Prostate gland (tissue), 2 donors: ENCODE results near the gene ARHGAP24. TPM values are rescaled to one million over a fixed set of nuclear protein-coding genes. Genes with fewer than 3 reads are reported as not detected.

Experiments used
- DNase-seq: peaks from one replicate; pipeline ENCODE4 v3.0.0-alpha.2; 2019; ENCODE audit warnings: low spot score
- H3K27ac ChIP-seq, 2 donors: fragments of 200-600 bp; sonication (generic); 2 replicates each; pipeline ENCODE4 v1.5.1; 2017 to 2019
- H3K27me3 ChIP-seq: fragments of 200-600 bp; sonication (generic); replicated peaks from 2 replicates; pipeline ENCODE4 v1.5.1; 2019; ENCODE audit not compliant: insufficient read depth
- H3K36me3 ChIP-seq, 2 donors: fragments of 200-600 bp; sonication (generic); 1 replicate in 1 of 2; 2 replicates in 1 of 2; pipeline versions ENCODE4 v1.5.1 to v1.8.1; 2017 to 2019
- H3K4me1 ChIP-seq: fragments of 200-600 bp; sonication (generic); replicated peaks from 2 replicates; pipeline ENCODE4 v1.5.1; 2019
- H3K4me3 ChIP-seq, 2 donors: fragments of 200-600 bp; sonication (generic); 2 replicates each; pipeline ENCODE4 v1.5.1; 2017 to 2019
- H3K9me3 ChIP-seq: fragments of 200-600 bp; sonication (generic); 2 replicates; pipeline ENCODE4 v1.5.1; 2017
- POLR2A ChIP-seq: fragments of 450-650 bp; IDR thresholded peaks from one replicate; pipeline ENCODE4 v1.6.1; 2016; ENCODE audit warnings: antibody characterized with exemption, mild to moderate bottlenecking
- POLR2AphosphoS5 ChIP-seq: sonication (generic); formaldehyde crosslinking; IDR thresholded peaks from one replicate; pipeline ENCODE4 v1.6.1; 2017; ENCODE audit warnings: antibody characterized with exemption
- WGBS: methylation state at CpG from one replicate; pipeline ENCODE4 v1.1.5; 2018; 5-methylcytosine and 5-hydroxymethylcytosine counted together
- intact Hi-C: fragments of 100-400 bp; cut with DNase I; formaldehyde crosslinking; loops from one replicate; pipeline ENCODE4 v1.14.2; 2022
- total RNA-seq, 2 donors: library from RNA; depleted of rRNA; stranded (reverse); fragments of >200 nt; gene quantifications; one replicate each; pipeline ENCODE4 v1.1.0, GENCODE V29; 2016
- TF ChIP-seq, protein P1 (sequence below), 4 experiments: fragments of 200-600 bp in 2 of 4; fragments of 450-650 bp in 2 of 4; sonication (generic) in 2 of 4; IDR thresholded peaks; 1 replicate in 3 of 4; 2 replicates in 1 of 4; pipeline ENCODE4 v1.5.1; 2016 to 2019; ENCODE audit warnings: antibody characterized with exemption in 4 of 4, mild to moderate bottlenecking in 2 of 4, moderate library complexity in 2 of 4

The ARHGAP24 gene
- total RNA-seq, 2 donors from 2014 or later: 6.7 to 7.4 TPM

DNA sequence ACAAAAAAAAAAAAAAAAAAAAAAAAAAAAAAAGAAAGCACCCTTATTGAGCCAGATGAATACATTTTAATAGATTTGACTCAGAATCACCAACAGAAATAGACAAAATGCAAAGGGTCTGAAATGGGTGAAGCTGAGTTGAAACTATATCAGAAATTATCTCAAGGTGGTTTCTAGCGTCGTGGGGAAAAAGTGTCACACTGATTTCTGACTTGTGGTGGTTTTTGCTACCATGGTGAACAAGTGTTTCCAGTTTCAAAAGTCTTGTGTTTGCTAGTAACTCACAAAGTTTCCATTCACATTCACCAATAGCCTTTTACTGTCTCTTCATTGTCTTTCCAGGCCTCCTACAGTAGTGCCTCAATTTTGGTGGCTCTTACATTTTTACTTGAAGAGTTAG is 135.5 kb downstream of the ARHGAP24 start:
- 89% methylated on average over 2 of the region's 2 CpGs for WGBS
- H3K27ac ChIP-seq: no peak overlapping the region
- DNase-seq: no peak
- H3K27me3 ChIP-seq: no peaks in the 10 kb centered on the region
- H3K4me3 ChIP-seq: no peak overlapping the region
- intact Hi-C loops: no loop called here
- H3K36me3 ChIP-seq: no peaks in the 10 kb centered on the region
- H3K9me3 ChIP-seq: no peaks in the 10 kb centered on the region
- H3K4me1 ChIP-seq: no peaks in the 10 kb centered on the region
- no peak for TF ChIP-seq POLR2A
- TF ChIP-seq, protein P1, sequence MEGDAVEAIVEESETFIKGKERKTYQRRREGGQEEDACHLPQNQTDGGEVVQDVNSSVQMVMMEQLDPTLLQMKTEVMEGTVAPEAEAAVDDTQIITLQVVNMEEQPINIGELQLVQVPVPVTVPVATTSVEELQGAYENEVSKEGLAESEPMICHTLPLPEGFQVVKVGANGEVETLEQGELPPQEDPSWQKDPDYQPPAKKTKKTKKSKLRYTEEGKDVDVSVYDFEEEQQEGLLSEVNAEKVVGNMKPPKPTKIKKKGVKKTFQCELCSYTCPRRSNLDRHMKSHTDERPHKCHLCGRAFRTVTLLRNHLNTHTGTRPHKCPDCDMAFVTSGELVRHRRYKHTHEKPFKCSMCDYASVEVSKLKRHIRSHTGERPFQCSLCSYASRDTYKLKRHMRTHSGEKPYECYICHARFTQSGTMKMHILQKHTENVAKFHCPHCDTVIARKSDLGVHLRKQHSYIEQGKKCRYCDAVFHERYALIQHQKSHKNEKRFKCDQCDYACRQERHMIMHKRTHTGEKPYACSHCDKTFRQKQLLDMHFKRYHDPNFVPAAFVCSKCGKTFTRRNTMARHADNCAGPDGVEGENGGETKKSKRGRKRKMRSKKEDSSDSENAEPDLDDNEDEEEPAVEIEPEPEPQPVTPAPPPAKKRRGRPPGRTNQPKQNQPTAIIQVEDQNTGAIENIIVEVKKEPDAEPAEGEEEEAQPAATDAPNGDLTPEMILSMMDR (IDR thresholded peaks at IDR 0.05): no peak
- no peak for TF ChIP-seq POLR2AphosphoS5

DNA sequence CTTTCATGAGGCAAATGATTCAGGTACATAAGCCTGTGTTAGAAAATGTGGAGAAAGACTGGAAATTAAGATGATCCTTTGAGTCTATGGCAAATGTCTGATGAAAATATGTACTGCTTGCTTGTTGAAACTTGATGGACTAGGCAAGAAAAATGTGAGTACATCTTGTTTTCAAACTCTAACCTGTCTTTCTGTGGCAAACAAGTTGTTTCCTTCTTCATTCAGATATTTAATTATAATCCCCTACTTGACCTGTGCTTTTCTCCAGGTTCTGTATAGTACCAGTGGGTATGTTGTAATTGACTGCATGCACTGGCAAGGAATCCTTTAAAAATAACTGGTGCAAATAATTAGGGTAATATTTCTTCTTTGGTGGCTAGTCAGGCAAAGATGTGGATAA is 136.7 kb downstream of the ARHGAP24 start:
- Histone ChIP-seq H3K9me3 (no peaks in the 10 kb centered on the region), H3K27me3 (no peaks in the 10 kb centered on the region), H3K27ac (no peak overlapping the region), H3K4me3 (no peak overlapping the region), H3K36me3 (no peaks in the 10 kb centered on the region), H3K4me1 (no peaks in the 10 kb centered on the region)
- no peak for DNase-seq
- intact Hi-C loops: no loop called here
- TF ChIP-seq, protein P1 (IDR thresholded peaks at IDR 0.05): no peak
- no peak for TF ChIP-seq POLR2A
- no peak for TF ChIP-seq POLR2AphosphoS5

DNA sequence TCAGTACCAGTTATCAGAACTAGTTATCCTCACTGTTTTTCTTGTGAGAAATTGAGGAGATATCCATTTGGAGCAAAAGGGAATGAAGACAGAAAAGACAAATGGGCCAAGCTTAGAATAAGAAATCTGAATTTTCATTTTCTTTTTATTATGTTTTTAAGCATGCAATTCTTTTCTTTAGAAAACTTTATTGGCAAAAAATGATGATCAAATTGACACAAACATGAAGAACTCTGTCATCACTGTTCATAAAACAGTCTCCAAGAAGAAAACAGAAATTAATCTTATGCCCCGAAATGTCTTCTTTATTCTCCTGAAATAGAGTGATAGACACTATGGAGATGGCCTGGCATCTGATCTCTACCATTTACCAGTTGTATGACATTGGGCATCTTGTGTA is 139.0 kb downstream of the ARHGAP24 start:
- Histone ChIP-seq H3K27ac (no peak overlapping the region), H3K36me3 (no peaks in the 10 kb centered on the region), H3K4me1 (no peaks in the 10 kb centered on the region), H3K27me3 (no peaks in the 10 kb centered on the region), H3K4me3 (no peak overlapping the region), H3K9me3 (no peaks in the 10 kb centered on the region)
- DNase-seq: no peak
- WGBS: 94% methylated on average over 1 of the region's 1 CpG
- intact Hi-C loops: no loop called here
- TF ChIP-seq POLR2AphosphoS5: no peak
- TF ChIP-seq, protein P1 (IDR thresholded peaks at IDR 0.05): no peak
- TF ChIP-seq POLR2A: no peak

DNA sequence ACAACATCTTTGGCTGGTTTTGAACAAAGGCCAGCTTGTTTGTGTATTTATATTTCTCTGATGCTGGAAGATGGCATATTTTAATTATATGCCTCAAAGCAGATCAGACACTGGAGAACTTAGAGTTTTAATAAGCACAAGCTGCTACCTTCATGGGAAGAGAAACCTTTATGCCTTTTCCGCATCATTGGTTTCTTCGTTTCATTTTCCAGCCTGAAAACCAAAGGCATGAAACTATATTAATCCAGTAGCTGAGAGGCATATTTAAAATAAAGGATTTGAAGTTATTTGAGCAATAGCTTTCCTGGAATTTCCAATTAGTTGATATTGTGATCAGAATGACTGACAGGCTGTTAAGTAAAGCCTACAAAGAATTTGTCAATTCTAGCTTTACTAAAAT is 141.0 kb downstream of the ARHGAP24 start:
- H3K27ac ChIP-seq: no peak overlapping the region
- H3K9me3 ChIP-seq: no peaks in the 10 kb centered on the region
- no peak overlapping the region for H3K4me3 ChIP-seq
- intact Hi-C loops: no loop called here
- H3K4me1 ChIP-seq: no peaks in the 10 kb centered on the region
- TF ChIP-seq, protein P1 (IDR thresholded peaks at IDR 0.05): no peak
- TF ChIP-seq POLR2A: no peak
- no peak for TF ChIP-seq POLR2AphosphoS5
- no peaks in the 10 kb centered on the region for H3K27me3 ChIP-seq
- DNase-seq: no peak
- no peaks in the 10 kb centered on the region for H3K36me3 ChIP-seq
- 90% methylated on average over 2 of the region's 2 CpGs for WGBS

DNA sequence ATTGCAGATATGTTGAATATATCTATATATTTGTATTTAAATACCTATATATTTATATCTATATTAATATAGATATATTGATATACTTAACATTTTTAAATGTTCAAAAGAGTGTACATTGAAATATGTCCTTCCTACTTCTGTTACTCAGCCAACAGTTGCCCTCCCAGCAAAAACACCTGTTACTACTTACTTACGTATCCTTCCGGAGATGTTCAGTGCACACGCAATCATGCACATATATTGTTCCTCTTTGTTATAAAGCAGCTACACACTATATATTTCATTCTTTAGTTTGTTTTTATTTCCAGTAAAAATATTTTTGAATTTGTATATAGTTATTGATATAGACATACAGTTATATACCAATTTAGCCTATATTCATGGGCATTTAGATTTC is 142.3 kb downstream of the ARHGAP24 start:
- no peak for DNase-seq
- intact Hi-C loops: no loop called here
- 97% methylated on average over 3 of the region's 3 CpGs for WGBS
- Histone ChIP-seq H3K36me3 (no peaks in the 10 kb centered on the region), H3K4me3 (no peak overlapping the region), H3K27me3 (no peaks in the 10 kb centered on the region), H3K9me3 (no peaks in the 10 kb centered on the region), H3K27ac (no peak overlapping the region), H3K4me1 (no peaks in the 10 kb centered on the region)
- TF ChIP-seq POLR2A: no peak
- TF ChIP-seq, protein P1 (IDR thresholded peaks at IDR 0.05): no peak
- TF ChIP-seq POLR2AphosphoS5: no peak
